CD4-positive, alpha-beta memory T cell (primary cell): ENCODE data around the gene HIC1. TPM values are rescaled to one million over a fixed set of nuclear protein-coding genes. Genes with fewer than 3 reads are reported as not detected.
A peak's percentile ranks its signal among the peaks of the same experiment; 100 is the strongest.

Experiments used
- CTCF ChIA-PET: fragments of 350-600 bp; sonication (Branson Sonifier 250); formaldehyde crosslinking; loops from one replicate; lab custom pipeline; 2021; ENCODE audit warnings: inconsistent platforms; ENCODE audit not compliant: partially characterized antibody; lab: Charles Lee
- POLR2A ChIA-PET: fragments of 350-600 bp; sonication (Branson Sonifier 250); formaldehyde crosslinking; loops from one replicate; lab custom pipeline; 2021; ENCODE audit not compliant: partially characterized antibody; lab: Charles Lee
- DNase-seq, 5 donors: peaks; one replicate each; pipeline versions ENCODE4 v3.0.0 to v3.0.0-alpha.2; 2020 to 2022; ENCODE audit warnings: mixed read lengths in 1 of 5
- H3K27ac ChIP-seq: one replicate; pipeline ENCODE4 v1.7.0; 2013; ENCODE audit warnings: low read depth, low read length
- H3K27me3 ChIP-seq: 2 replicates; pipeline ENCODE4 v1.7.0; 2013; ENCODE audit warnings: mild to moderate bottlenecking, low read length, moderate library complexity; ENCODE audit not compliant: insufficient read depth
- H3K36me3 ChIP-seq: 2 replicates; pipeline ENCODE4 v1.7.0; 2013; ENCODE audit warnings: mild to moderate bottlenecking, low read length, moderate library complexity; ENCODE audit not compliant: insufficient read depth
- H3K4me1 ChIP-seq: 2 replicates; pipeline ENCODE4 v1.7.0; 2013; ENCODE audit warnings: mild to moderate bottlenecking, low read length, moderate library complexity; ENCODE audit not compliant: insufficient read depth
- H3K4me3 ChIP-seq, 2 donors: one replicate each; pipeline ENCODE4 v1.7.0; 2013; ENCODE audit warnings: low read length in 2 of 2, mild to moderate bottlenecking in 1 of 2
- H3K9me3 ChIP-seq, 2 donors: one replicate each; pipeline ENCODE4 v1.7.0; 2013; ENCODE audit warnings: low read length in 2 of 2, control low read depth in 1 of 2; ENCODE audit not compliant: control insufficient read depth in 1 of 2
- H3K27ac Mint-ChIP-seq, 7 donors: one replicate each; pipeline ENCODE4 v1.8.0; 2020 to 2021; ENCODE audit warnings: mixed read lengths in 7 of 7, mild to moderate bottlenecking in 6 of 7, inconsistent platforms in 3 of 7, moderate library complexity in 3 of 7
- H3K27me3 Mint-ChIP-seq, 2 donors: one replicate each; pipeline ENCODE4 v1.8.0; 2020 to 2021; ENCODE audit warnings: mixed read lengths in 2 of 2
- H3K36me3 Mint-ChIP-seq, 2 donors: one replicate each; pipeline ENCODE4 v1.8.0; 2020 to 2021; ENCODE audit warnings: mixed read lengths in 2 of 2, inconsistent platforms in 1 of 2, mild to moderate bottlenecking in 1 of 2
- H3K4me1 Mint-ChIP-seq, 4 donors: one replicate each; pipeline ENCODE4 v1.8.0; 2020 to 2021; ENCODE audit warnings: mixed read lengths in 4 of 4, mild to moderate bottlenecking in 1 of 4
- H3K4me3 Mint-ChIP-seq, 8 donors: one replicate each; pipeline ENCODE4 v1.8.0; 2020 to 2021; ENCODE audit warnings: mixed read lengths in 8 of 8, mild to moderate bottlenecking in 7 of 8, moderate library complexity in 6 of 8, inconsistent platforms in 3 of 8
- H3K9me3 Mint-ChIP-seq, 8 donors: one replicate each; pipeline ENCODE4 v1.8.0; 2020 to 2021; ENCODE audit warnings: mixed read lengths in 8 of 8, mild to moderate bottlenecking in 5 of 8, inconsistent platforms in 3 of 8, moderate library complexity in 1 of 8
- intact Hi-C: fragments of 100-400 bp; cut with micrococcal nuclease; formaldehyde crosslinking; loops from one replicate; pipeline ENCODE4 v1.15.1; 2023
- polyA plus RNA-seq, 2 donors: library from polyadenylated mRNA; unstranded; fragments of 300-500 nt; fragmentation: Illumina TruSeq; gene quantifications; one replicate each; pipeline ENCODE4 v1.2.3, GENCODE V29; 2021
- total RNA-seq, 2 experiments: library from RNA; stranded (reverse); gene quantifications; one replicate each; pipeline ENCODE4 v1.2.3, GENCODE V29; 2021

HIC1 gene
- total and polyA plus RNA-seq, 4 experiments from 2014 or later, result 0.39 to 5.2 (median 3.3) TPM

DNA sequence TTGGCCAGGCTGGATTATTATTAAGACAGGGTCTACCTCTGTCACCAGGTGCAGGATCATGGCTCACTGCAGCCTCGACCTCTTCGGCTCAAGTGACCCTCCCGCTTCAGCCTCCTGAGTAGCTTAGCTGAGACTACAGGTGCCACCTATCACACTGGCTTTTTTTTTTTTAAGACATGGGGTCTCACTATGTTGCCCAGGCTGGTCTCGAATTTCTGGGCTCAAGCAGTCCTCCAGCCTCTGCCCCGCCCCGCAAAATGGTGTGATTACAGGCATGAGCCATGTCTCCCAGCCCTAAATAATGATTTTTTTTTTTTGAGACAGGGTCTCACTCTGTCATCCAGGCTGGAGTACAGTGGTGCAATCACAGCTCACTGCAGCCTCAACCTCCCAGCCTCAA is 7.3 kb upstream of the HIC1 start:
- Histone ChIP-seq H3K9me3 (no peaks in the 10 kb centered on the region), H3K4me3 (no peak overlapping the region), H3K4me1 (peaks cover 34% of the 10 kb centered on the region), H3K27me3 (no peaks in the 10 kb centered on the region), H3K27ac (no peak overlapping the region), H3K36me3 (peaks cover 19% of the 10 kb centered on the region)
- intact Hi-C loops, result loop anchor here (10.0 kb wide), 1 partner anchor 403 kb away; the partner anchor contains the start of genes RILP and SCARF1
- Mint-ChIP-seq H3K4me3 (no peak overlapping the region), H3K27ac (no peak overlapping the region), H3K4me1 (peaks cover 8 to 34% (median 21%) of the 10 kb centered on the region in 4 donors), H3K36me3 (peaks cover 6 to 10% of the 10 kb centered on the region in 2 donors), H3K27me3 (no peaks in the 10 kb centered on the region), H3K9me3 (no peaks in the 10 kb centered on the region)
- no peak for DNase-seq
- POLR2A ChIA-PET, result no interaction called here
- CTCF ChIA-PET, result interaction anchor here (1.2 to 1.6 kb wide), 3 partner anchors 8 to 398 kb away, joined by 3 to 7 read pairs (median 4); partner anchors contain the start of gene RILP

DNA sequence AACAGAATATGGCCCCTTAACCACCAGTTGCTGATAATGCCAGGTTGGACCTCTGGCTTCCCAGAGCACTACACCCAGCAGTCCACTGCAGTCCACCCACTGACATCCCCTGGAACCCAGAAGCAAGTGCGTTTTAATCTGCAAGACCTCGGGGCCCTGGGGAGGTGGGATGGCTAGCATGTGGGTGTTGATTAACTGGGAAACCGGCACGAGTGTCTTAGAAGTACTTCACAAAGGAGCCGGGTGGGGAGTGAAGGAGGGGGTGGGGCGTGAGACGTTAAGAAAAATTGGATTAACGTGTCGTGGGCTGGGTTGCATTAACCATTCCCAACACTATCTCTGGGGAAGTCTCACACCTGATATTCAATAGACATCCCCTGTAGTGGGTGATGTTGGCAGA is 6.1 kb upstream of the HIC1 start:
- peak overlapping the region in 7 of 8 donors; percentile 26 to 77 (median 68) for H3K4me3 Mint-ChIP-seq
- ChIA-PET POLR2A (interaction anchor here (0.6 to 0.9 kb wide), 2 partner anchors 196 to 271 kb away, joined by 3 to 4 read pairs; no protein-coding TSS in a partner anchor), CTCF (no interaction called here)
- peak overlapping the region in 5 of 7 donors; percentile 35 to 86 (median 78) for H3K27ac Mint-ChIP-seq
- no peaks in the 10 kb centered on the region for H3K36me3 Mint-ChIP-seq
- no peak for DNase-seq
- H3K4me3 ChIP-seq, result no peak overlapping the region
- peaks cover 7% of the 10 kb centered on the region for H3K36me3 ChIP-seq
- H3K27me3 ChIP-seq, result no peaks in the 10 kb centered on the region
- H3K9me3 Mint-ChIP-seq, result no peaks in the 10 kb centered on the region
- no peak overlapping the region for H3K27ac ChIP-seq
- H3K9me3 ChIP-seq, result no peaks in the 10 kb centered on the region
- peaks cover 32% of the 10 kb centered on the region for H3K4me1 ChIP-seq
- intact Hi-C loops, result loop anchor here (1.0 to 10.0 kb wide), 2 partner anchors 19 to 404 kb away; partner anchors contain the start of genes DPH1, RILP and SCARF1
- H3K27me3 Mint-ChIP-seq, result no peaks in the 10 kb centered on the region
- peaks cover 10 to 32% (median 22%) of the 10 kb centered on the region in 4 donors for H3K4me1 Mint-ChIP-seq

DNA sequence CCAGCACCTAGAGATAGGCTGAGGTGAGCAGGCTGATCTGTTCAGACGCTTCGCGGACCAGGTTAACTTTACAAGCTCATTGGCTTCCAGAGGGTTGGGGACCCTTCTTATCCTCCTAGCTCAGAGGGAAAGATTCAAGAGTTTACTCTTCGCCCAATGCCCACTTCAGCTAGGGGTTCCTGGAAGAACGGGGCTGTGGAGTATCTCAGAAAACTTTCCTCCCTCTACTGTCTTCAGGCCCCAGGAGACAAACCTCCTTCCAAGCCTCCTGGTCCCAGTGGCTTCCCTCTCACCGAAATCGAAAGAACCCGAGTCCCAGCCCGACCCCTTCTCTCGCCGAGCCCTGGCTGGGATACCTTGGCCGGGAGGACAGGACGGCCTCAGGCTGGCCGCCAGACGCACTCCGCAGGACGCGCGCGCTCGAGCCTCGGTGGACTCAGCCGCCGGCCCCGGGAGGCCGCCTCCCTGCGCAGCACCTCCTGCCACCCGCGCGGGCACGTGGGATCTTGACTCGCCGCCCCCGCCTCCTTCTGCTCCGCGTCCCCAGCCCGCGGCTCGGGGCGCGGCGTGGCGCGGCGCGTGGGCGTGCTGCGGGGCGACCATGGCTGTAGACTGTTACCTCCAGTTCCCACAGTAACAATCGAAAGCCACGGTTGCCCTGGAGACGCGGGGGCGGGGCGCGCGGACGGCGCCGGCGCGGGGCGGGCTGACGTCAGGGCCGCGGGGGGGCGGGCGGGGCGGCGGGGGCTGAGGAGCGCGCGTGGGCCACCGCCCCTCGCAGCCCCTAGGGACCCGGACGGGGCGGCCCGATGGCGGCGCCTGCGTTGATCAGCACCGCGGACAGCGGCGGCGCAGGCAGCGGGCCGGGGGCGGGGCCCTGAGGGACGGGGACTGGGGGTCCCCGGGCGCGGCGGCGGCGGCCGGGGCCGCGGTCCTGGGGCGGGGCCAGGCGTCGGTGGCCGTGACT is 5.3 kb upstream of the HIC1 start:
- H3K27ac ChIP-seq, result peak overlapping the region; percentile 59
- peaks cover under 1% of the 10 kb centered on the region for H3K36me3 ChIP-seq
- no peaks in the 10 kb centered on the region for H3K27me3 Mint-ChIP-seq
- POLR2A ChIA-PET, result no interaction called here
- H3K9me3 ChIP-seq, result no peaks in the 10 kb centered on the region
- CTCF ChIA-PET, result interaction anchor here (2.0 kb wide), 1 partner anchor 232 kb away, joined by 4 read pairs; no protein-coding TSS in a partner anchor
- peak overlapping the region; percentile 65 to 87 (median 81) for H3K27ac Mint-ChIP-seq
- DNase-seq, result peak; percentile 91 to 94 (median 92)
- H3K9me3 Mint-ChIP-seq, result no peaks in the 10 kb centered on the region
- peaks cover 34% of the 10 kb centered on the region for H3K4me1 ChIP-seq
- H3K27me3 ChIP-seq, result no peaks in the 10 kb centered on the region
- H3K4me3 ChIP-seq, result peak overlapping the region; percentile 19 to 58
- H3K4me3 Mint-ChIP-seq, result peak overlapping the region; percentile 61 to 81 (median 72)
- peaks cover 0 to 3% of the 10 kb centered on the region in 2 donors for H3K36me3 Mint-ChIP-seq
- peaks cover 11 to 37% (median 26%) of the 10 kb centered on the region in 4 donors for H3K4me1 Mint-ChIP-seq
- intact Hi-C loops, result loop anchor here (1.0 to 10.0 kb wide), 3 partner anchors 8 to 405 kb away; partner anchors contain the start of genes DPH1, RILP and SCARF1

DNA sequence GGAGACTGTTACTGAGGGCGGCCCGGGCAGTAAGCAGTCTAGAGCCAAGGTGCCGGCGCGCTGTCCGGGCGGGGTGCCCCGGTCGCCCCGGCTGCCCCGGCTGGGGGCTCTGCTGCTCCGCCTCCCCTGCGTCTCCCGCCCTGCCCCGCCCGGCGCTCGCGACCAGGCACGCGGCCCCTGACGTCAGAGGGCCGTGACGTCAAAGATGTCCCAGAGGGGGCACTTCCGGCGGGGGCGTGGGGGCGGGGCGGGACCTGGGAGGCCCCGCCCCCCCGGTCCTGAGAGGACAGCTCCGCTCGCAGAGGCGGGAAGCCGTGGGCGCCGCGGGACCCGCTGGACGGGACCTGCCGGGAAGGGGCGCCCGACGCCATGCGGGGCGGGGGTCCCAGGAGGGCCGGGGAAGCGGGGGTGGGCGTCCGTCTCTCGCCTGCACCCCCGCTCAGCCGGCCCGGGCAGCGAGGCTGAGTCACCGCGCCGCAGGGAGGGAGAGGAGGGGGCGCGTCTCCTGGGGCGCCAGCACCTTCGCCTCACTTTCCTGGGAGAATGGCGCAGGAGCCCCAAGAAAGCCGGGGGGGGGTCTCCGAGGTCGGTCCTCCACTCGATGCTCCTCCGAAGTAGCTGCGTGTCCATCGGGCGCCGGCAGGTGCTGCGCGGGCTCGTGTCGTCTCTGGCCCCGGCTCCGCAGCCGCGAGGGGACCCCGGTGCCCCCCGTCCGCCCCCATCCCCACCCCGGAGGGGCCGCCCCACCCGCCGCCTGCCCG is 4.4 kb upstream of the HIC1 start:
- DNase-seq, result peak; percentile 72 to 80 (median 77)
- ChIA-PET CTCF (interaction anchor here (0.7 to 2.0 kb wide), 2 partner anchors 231 to 377 kb away, joined by 3 to 4 read pairs; no protein-coding TSS in a partner anchor), POLR2A (interaction anchor here (1.1 to 1.6 kb wide), 2 partner anchors 39 to 209 kb away, joined by 4 read pairs; no protein-coding TSS in a partner anchor)
- Histone ChIP-seq H3K27ac (no peak overlapping the region), H3K9me3 (no peaks in the 10 kb centered on the region), H3K4me1 (peaks cover 34% of the 10 kb centered on the region), H3K36me3 (no peaks in the 10 kb centered on the region), H3K4me3 (peak overlapping the region in 1 of 2 donors; percentile 28), H3K27me3 (no peaks in the 10 kb centered on the region)
- Mint-ChIP-seq H3K27ac (peak overlapping the region in 1 of 7 donors; percentile 83), H3K27me3 (no peaks in the 10 kb centered on the region), H3K9me3 (no peaks in the 10 kb centered on the region), H3K36me3 (peaks cover 0 to 4% of the 10 kb centered on the region in 2 donors), H3K4me1 (peaks cover 11 to 39% (median 23%) of the 10 kb centered on the region in 4 donors), H3K4me3 (no peak overlapping the region)
- intact Hi-C loops, result loop anchor here (1.0 kb wide), 1 partner anchor 9 kb away; no protein-coding TSS in a partner anchor

DNA sequence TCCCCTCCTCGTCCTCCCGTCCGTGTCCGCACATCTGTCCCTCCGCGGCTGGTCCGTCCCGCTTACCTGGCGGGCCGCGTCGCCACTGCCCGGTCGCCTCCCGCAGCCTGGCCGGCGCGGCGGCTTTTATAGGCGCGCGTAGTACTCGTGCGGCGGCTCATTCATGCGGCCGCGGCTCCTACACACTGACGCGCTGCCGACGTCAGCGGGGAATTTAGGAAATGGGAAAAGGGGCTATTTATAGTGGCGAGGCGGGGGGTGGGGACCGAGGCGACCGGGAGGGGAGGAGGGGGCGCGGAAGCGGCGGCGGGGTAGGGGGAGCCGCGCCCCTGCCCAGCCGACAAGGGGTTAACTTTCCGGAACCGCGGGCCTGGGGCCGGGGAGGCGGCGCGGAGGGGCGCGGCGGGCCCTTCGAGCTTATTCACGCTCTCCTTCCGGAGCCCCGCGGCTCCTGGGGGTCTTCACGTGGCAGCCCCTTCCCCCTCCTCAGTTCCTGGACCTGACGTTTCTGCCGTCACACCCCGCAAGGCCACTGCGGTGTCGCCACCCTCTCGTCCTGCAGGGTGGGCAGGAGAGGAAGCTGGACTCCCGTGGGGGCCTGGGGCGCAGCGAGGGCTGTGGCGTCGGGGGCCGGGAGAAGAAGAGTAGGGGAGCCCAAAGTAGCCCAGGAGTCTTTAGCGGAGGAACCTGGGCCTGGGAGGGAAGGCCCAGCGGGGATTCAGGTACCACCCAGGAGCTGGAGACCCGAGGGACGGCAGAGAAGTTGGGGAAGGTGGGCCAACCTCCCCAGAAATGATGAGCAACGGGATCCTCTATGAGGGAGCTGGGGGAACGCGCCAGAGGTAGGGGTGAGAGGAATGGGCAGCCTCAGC is 3.6 kb upstream of the HIC1 start:
- Histone ChIP-seq H3K27ac (no peak overlapping the region), H3K4me1 (peaks cover 38% of the 10 kb centered on the region), H3K4me3 (no peak overlapping the region), H3K36me3 (no peaks in the 10 kb centered on the region), H3K27me3 (no peaks in the 10 kb centered on the region), H3K9me3 (no peaks in the 10 kb centered on the region)
- Mint-ChIP-seq H3K9me3 (no peaks in the 10 kb centered on the region), H3K36me3 (peaks cover 0 to 4% of the 10 kb centered on the region in 2 donors), H3K27ac (peak overlapping the region; percentile 64 to 88 (median 68)), H3K4me1 (peaks cover 11 to 39% (median 23%) of the 10 kb centered on the region in 4 donors), H3K27me3 (no peaks in the 10 kb centered on the region), H3K4me3 (peak overlapping the region in 7 of 8 donors; percentile 48 to 80 (median 64))
- intact Hi-C loops, result no loop called here
- no peak for DNase-seq
- ChIA-PET CTCF (interaction anchor here (1.3 to 2.0 kb wide), 4 partner anchors 194 to 232 kb away, joined by 3 to 7 read pairs (median 4); no protein-coding TSS in a partner anchor), POLR2A (interaction anchor here (0.7 to 1.6 kb wide), 5 partner anchors 27 to 334 kb away, joined by 3 to 5 read pairs (median 4); partner anchors contain the start of gene RTN4RL1)
